Measurements from ENCODE around the gene ADGRL3. TPM values are rescaled to one million over a fixed set of nuclear protein-coding genes. Genes with fewer than 3 reads are reported as not detected.

Gene ADGRL3
- total RNA-seq, 4 donors from 2014 or later, result 0.19 to 7.8 (median 1.3) TPM

- Histone ChIP-seq H3K4me1 (no peaks in the 10 kb centered on the region), H3K27ac (no peak overlapping the region), H3K27me3 (no peaks in the 10 kb centered on the region), H3K9me3 (no peaks in the 10 kb centered on the region), H3K36me3 (no peaks in the 10 kb centered on the region), H3K4me3 (no peak overlapping the region)
- DNase-seq, result no peak
- no peak for TF ChIP-seq POLR2A (IDR thresholded peaks at IDR 0.05)
- TF ChIP-seq CTCF (IDR thresholded peaks at IDR 0.05), result peak in 1 of 6 experiments; percentile 8
- 85 to 95% methylated on average over 2 of the region's 2 CpGs for WGBS, 2 donors
- intact Hi-C loops (cut with DNase I), result no loop called here
Measured at GRCh38 chr4:61541459-61541858, 341.3 kb downstream of the ADGRL3 start.

- no peak overlapping the region for H3K4me3 ChIP-seq
- H3K27me3 ChIP-seq, result no peaks in the 10 kb centered on the region
- TF ChIP-seq CTCF (IDR thresholded peaks at IDR 0.05) (no peak), POLR2A (IDR thresholded peaks at IDR 0.05) (no peak)
- 71 to 72% methylated on average over 3 of the region's 3 CpGs for WGBS, 2 donors
- H3K27ac ChIP-seq, result no peak overlapping the region
- H3K9me3 ChIP-seq, result no peaks in the 10 kb centered on the region
- no peaks in the 10 kb centered on the region for H3K4me1 ChIP-seq
- no peaks in the 10 kb centered on the region for H3K36me3 ChIP-seq
- DNase-seq, result no peak
- intact Hi-C loops (cut with DNase I), result no loop called here
Measured at GRCh38 chr4:61543976-61544375, 343.9 kb downstream of the ADGRL3 start.

- H3K4me1 ChIP-seq, result no peaks in the 10 kb centered on the region
- no peaks in the 10 kb centered on the region for H3K27me3 ChIP-seq
- TF ChIP-seq CTCF (IDR thresholded peaks at IDR 0.05) (no peak), POLR2A (IDR thresholded peaks at IDR 0.05) (no peak)
- intact Hi-C loops (cut with DNase I), result no loop called here
- no peak overlapping the region for H3K4me3 ChIP-seq
- no peak overlapping the region for H3K27ac ChIP-seq
- no peaks in the 10 kb centered on the region for H3K9me3 ChIP-seq
- no peak for DNase-seq
- no peaks in the 10 kb centered on the region for H3K36me3 ChIP-seq
- WGBS, 2 donors, result 10 to 42% methylated on average over 3 of the region's 3 CpGs
Measured at GRCh38 chr4:61545902-61546480, 345.9 kb downstream of the ADGRL3 start.

GRCh38 chr4:61549336-61549735 lies 349.2 kb downstream of the ADGRL3 start:
- Histone ChIP-seq H3K36me3 (no peaks in the 10 kb centered on the region), H3K9me3 (no peaks in the 10 kb centered on the region), H3K27ac (no peak overlapping the region), H3K4me3 (no peak overlapping the region), H3K4me1 (no peaks in the 10 kb centered on the region), H3K27me3 (no peaks in the 10 kb centered on the region)
- no peak for DNase-seq
- WGBS, 2 donors, result 89% methylated on average over 2 of the region's 2 CpGs
- TF ChIP-seq CTCF (IDR thresholded peaks at IDR 0.05) (no peak), POLR2A (IDR thresholded peaks at IDR 0.05) (no peak)
- intact Hi-C loops (cut with DNase I), result no loop called here

- H3K4me3 ChIP-seq, result no peak overlapping the region
- TF ChIP-seq CTCF (IDR thresholded peaks at IDR 0.05), result no peak
- no peak for TF ChIP-seq POLR2A (IDR thresholded peaks at IDR 0.05)
- 94% methylated on average over 1 of the region's 1 CpG for WGBS, 2 donors
- no peaks in the 10 kb centered on the region for H3K36me3 ChIP-seq
- no peak overlapping the region for H3K27ac ChIP-seq
- H3K9me3 ChIP-seq, result no peaks in the 10 kb centered on the region
- H3K4me1 ChIP-seq, result no peaks in the 10 kb centered on the region
- DNase-seq, result no peak
- intact Hi-C loops (cut with DNase I), result no loop called here
- H3K27me3 ChIP-seq, result no peaks in the 10 kb centered on the region
Measured at GRCh38 chr4:61553557-61554125, 353.5 kb downstream of the ADGRL3 start.
